ENCODE data around the gene ACTG1.

Gene ACTG1

GRCh38 chr17:81489012-81489997 is 23.3 kb downstream of the ACTG1 start:
- H3K4me1 ChIP-seq (ENCODE audit: control insufficient read depth in 1 of 2, insufficient read depth in 2 of 2, low read length in 2 of 2): peaks cover 0 to 19% of the 10 kb centered on the region in 2 donors
- H3K27ac ChIP-seq (ENCODE audit: low read length): no peak overlapping the region
- H3K27me3 ChIP-seq (ENCODE audit: low read depth, low read length): no peaks in the 10 kb centered on the region
- H3K4me3 ChIP-seq (ENCODE audit: low read depth in 1 of 2, low read length in 2 of 2): no peak overlapping the region
- no peaks in the 10 kb centered on the region for H3K9me3 ChIP-seq (ENCODE audit: control insufficient read depth in 1 of 2, low read length in 2 of 2)
- no peaks in the 10 kb centered on the region for H3K36me3 ChIP-seq (ENCODE audit: control insufficient read depth in 1 of 2, insufficient read depth in 2 of 2, low read length in 2 of 2)

- no peaks in the 10 kb centered on the region for H3K36me3 ChIP-seq (ENCODE audit: control insufficient read depth in 1 of 2, insufficient read depth in 2 of 2, low read length in 2 of 2)
- H3K27ac ChIP-seq (ENCODE audit: low read length): no peak overlapping the region
- H3K4me3 ChIP-seq (ENCODE audit: low read depth in 1 of 2, low read length in 2 of 2): peak overlapping the region; percentile 30 to 56
- peaks cover 0 to 26% of the 10 kb centered on the region in 2 donors for H3K4me1 ChIP-seq (ENCODE audit: control insufficient read depth in 1 of 2, insufficient read depth in 2 of 2, low read length in 2 of 2)
- H3K27me3 ChIP-seq (ENCODE audit: low read depth, low read length): no peaks in the 10 kb centered on the region
- no peaks in the 10 kb centered on the region for H3K9me3 ChIP-seq (ENCODE audit: control insufficient read depth in 1 of 2, low read length in 2 of 2)
These were observed 24.2 kb downstream of the ACTG1 start for GRCh38 chr17:81488276-81488860.

- H3K9me3 ChIP-seq (ENCODE audit: control insufficient read depth in 1 of 2, low read length in 2 of 2): no peaks in the 10 kb centered on the region
- no peaks in the 10 kb centered on the region for H3K27me3 ChIP-seq (ENCODE audit: low read depth, low read length)
- no peak overlapping the region for H3K27ac ChIP-seq (ENCODE audit: low read length)
- H3K4me3 ChIP-seq (ENCODE audit: low read depth in 1 of 2, low read length in 2 of 2): peak overlapping the region; percentile 30 to 56
- no peaks in the 10 kb centered on the region for H3K36me3 ChIP-seq (ENCODE audit: control insufficient read depth in 1 of 2, insufficient read depth in 2 of 2, low read length in 2 of 2)
- H3K4me1 ChIP-seq (ENCODE audit: control insufficient read depth in 1 of 2, insufficient read depth in 2 of 2, low read length in 2 of 2): peaks cover 0 to 30% of the 10 kb centered on the region in 2 donors
These were observed 24.9 kb downstream of the ACTG1 start for GRCh38 chr17:81487487-81488275.

GRCh38 chr17:81487089-81487486 is 25.5 kb downstream of the ACTG1 start:
- Histone ChIP-seq H3K9me3 (ENCODE audit: control insufficient read depth in 1 of 2, low read length in 2 of 2) (no peaks in the 10 kb centered on the region), H3K27me3 (ENCODE audit: low read depth, low read length) (no peaks in the 10 kb centered on the region), H3K4me1 (ENCODE audit: control insufficient read depth in 1 of 2, insufficient read depth in 2 of 2, low read length in 2 of 2) (peaks cover 0 to 32% of the 10 kb centered on the region in 2 donors), H3K27ac (ENCODE audit: low read length) (no peak overlapping the region), H3K36me3 (ENCODE audit: control insufficient read depth in 1 of 2, insufficient read depth in 2 of 2, low read length in 2 of 2) (no peaks in the 10 kb centered on the region), H3K4me3 (ENCODE audit: low read depth in 1 of 2, low read length in 2 of 2) (no peak overlapping the region)

- Histone ChIP-seq H3K4me1 (ENCODE audit: control insufficient read depth in 1 of 2, insufficient read depth in 2 of 2, low read length in 2 of 2) (peaks cover 3 to 38% of the 10 kb centered on the region in 2 donors), H3K36me3 (ENCODE audit: control insufficient read depth in 1 of 2, insufficient read depth in 2 of 2, low read length in 2 of 2) (no peaks in the 10 kb centered on the region), H3K27me3 (ENCODE audit: low read depth, low read length) (no peaks in the 10 kb centered on the region), H3K9me3 (ENCODE audit: control insufficient read depth in 1 of 2, low read length in 2 of 2) (no peaks in the 10 kb centered on the region), H3K27ac (ENCODE audit: low read length) (no peak overlapping the region), H3K4me3 (ENCODE audit: low read depth in 1 of 2, low read length in 2 of 2) (no peak overlapping the region)
These were observed 26.3 kb downstream of the ACTG1 start for GRCh38 chr17:81486199-81486810.

GRCh38 chr17:81484195-81484979 is 28.2 kb downstream of the ACTG1 start:
- no peaks in the 10 kb centered on the region for H3K36me3 ChIP-seq (ENCODE audit: control insufficient read depth in 1 of 2, insufficient read depth in 2 of 2, low read length in 2 of 2)
- no peaks in the 10 kb centered on the region for H3K9me3 ChIP-seq (ENCODE audit: control insufficient read depth in 1 of 2, low read length in 2 of 2)
- H3K4me3 ChIP-seq (ENCODE audit: low read depth in 1 of 2, low read length in 2 of 2): peak overlapping the region; percentile 7 to 57
- H3K27me3 ChIP-seq (ENCODE audit: low read depth, low read length): no peaks in the 10 kb centered on the region
- no peak overlapping the region for H3K27ac ChIP-seq (ENCODE audit: low read length)
- peaks cover 3 to 50% of the 10 kb centered on the region in 2 donors for H3K4me1 ChIP-seq (ENCODE audit: control insufficient read depth in 1 of 2, insufficient read depth in 2 of 2, low read length in 2 of 2)

- Histone ChIP-seq H3K4me3 (ENCODE audit: low read depth in 1 of 2, low read length in 2 of 2) (peak overlapping the region in 1 of 2 donors; percentile 57), H3K4me1 (ENCODE audit: control insufficient read depth in 1 of 2, insufficient read depth in 2 of 2, low read length in 2 of 2) (peaks cover 3 to 44% of the 10 kb centered on the region in 2 donors), H3K27me3 (ENCODE audit: low read depth, low read length) (no peaks in the 10 kb centered on the region), H3K27ac (ENCODE audit: low read length) (no peak overlapping the region), H3K9me3 (ENCODE audit: control insufficient read depth in 1 of 2, low read length in 2 of 2) (no peaks in the 10 kb centered on the region), H3K36me3 (ENCODE audit: control insufficient read depth in 1 of 2, insufficient read depth in 2 of 2, low read length in 2 of 2) (no peaks in the 10 kb centered on the region)
These were observed 28.8 kb downstream of the ACTG1 start for GRCh38 chr17:81483862-81484194.

- H3K27ac ChIP-seq (ENCODE audit: low read length): no peak overlapping the region
- H3K27me3 ChIP-seq (ENCODE audit: low read depth, low read length): no peaks in the 10 kb centered on the region
- H3K9me3 ChIP-seq (ENCODE audit: control insufficient read depth in 1 of 2, low read length in 2 of 2): no peaks in the 10 kb centered on the region
- H3K4me3 ChIP-seq (ENCODE audit: low read depth in 1 of 2, low read length in 2 of 2): peak overlapping the region in 1 of 2 donors; percentile 57
- peaks cover 3 to 39% of the 10 kb centered on the region in 2 donors for H3K4me1 ChIP-seq (ENCODE audit: control insufficient read depth in 1 of 2, insufficient read depth in 2 of 2, low read length in 2 of 2)
- H3K36me3 ChIP-seq (ENCODE audit: control insufficient read depth in 1 of 2, insufficient read depth in 2 of 2, low read length in 2 of 2): no peaks in the 10 kb centered on the region
These were observed 29.3 kb downstream of the ACTG1 start for GRCh38 chr17:81483085-81483861.

GRCh38 chr17:81482673-81483072 is 29.9 kb downstream of the ACTG1 start:
- no peaks in the 10 kb centered on the region for H3K27me3 ChIP-seq (ENCODE audit: low read depth, low read length)
- no peaks in the 10 kb centered on the region for H3K9me3 ChIP-seq (ENCODE audit: control insufficient read depth in 1 of 2, low read length in 2 of 2)
- H3K4me1 ChIP-seq (ENCODE audit: control insufficient read depth in 1 of 2, insufficient read depth in 2 of 2, low read length in 2 of 2): peaks cover 3 to 36% of the 10 kb centered on the region in 2 donors
- H3K36me3 ChIP-seq (ENCODE audit: control insufficient read depth in 1 of 2, insufficient read depth in 2 of 2, low read length in 2 of 2): no peaks in the 10 kb centered on the region
- no peak overlapping the region for H3K4me3 ChIP-seq (ENCODE audit: low read depth in 1 of 2, low read length in 2 of 2)
- no peak overlapping the region for H3K27ac ChIP-seq (ENCODE audit: low read length)

Measured in muscle layer of duodenum (tissue), 2 donors.